T-helper 2 cell treated with Interferon-gamma antibody and Interleukin-4, amounts not matched to agents 5 μg/mL and 100 μg/mL, for 36 hours (primary cell): ENCODE results near the gene CNKSR3.

Experiments used
- DNase-seq: peaks from one replicate; pipeline ENCODE4 v3.0.0; 2021; ENCODE audit warnings: low spot score
- H3K27ac Mint-ChIP-seq: one replicate; pipeline ENCODE4 v1.8.0; 2021; ENCODE audit warnings: mild to moderate bottlenecking, mixed read lengths
- H3K27me3 Mint-ChIP-seq: one replicate; pipeline ENCODE4 v1.8.0; 2021; ENCODE audit warnings: low read depth, mixed read lengths
- H3K36me3 Mint-ChIP-seq: one replicate; pipeline ENCODE4 v1.8.0; 2021; ENCODE audit warnings: low read depth, mixed read lengths
- H3K4me1 Mint-ChIP-seq: one replicate; pipeline ENCODE4 v1.8.0; 2021; ENCODE audit warnings: low read depth, mixed read lengths
- H3K4me3 Mint-ChIP-seq: one replicate; pipeline ENCODE4 v1.8.0; 2022; ENCODE audit warnings: mild to moderate bottlenecking, moderate library complexity, mixed read lengths
- H3K9me3 Mint-ChIP-seq: one replicate; pipeline ENCODE4 v1.8.0; 2021; ENCODE audit warnings: mixed read lengths

CNKSR3 gene

DNA sequence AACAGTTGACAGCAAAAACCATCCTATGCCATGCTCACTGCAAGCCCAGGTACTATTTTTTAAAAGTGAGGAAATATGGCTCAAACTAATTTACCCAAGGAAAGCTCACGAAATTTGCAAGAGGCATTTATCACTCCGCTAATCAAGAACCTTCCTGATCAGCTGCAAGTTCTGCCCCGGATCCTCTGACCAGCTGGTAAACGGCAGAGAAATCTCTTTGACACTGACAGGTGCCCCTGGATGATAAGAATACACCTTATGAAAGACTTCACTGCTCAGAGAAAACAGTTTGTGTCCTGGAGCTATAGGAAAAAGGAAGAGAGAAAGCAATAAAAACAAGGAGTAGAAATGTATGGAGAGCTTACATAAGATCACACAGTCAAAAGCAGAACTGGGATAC, 6.4 kb downstream of the CNKSR3 start:
- peaks cover 32% of the 10 kb centered on the region for H3K27me3 Mint-ChIP-seq
- H3K9me3 Mint-ChIP-seq, result no peaks in the 10 kb centered on the region
- H3K4me3 Mint-ChIP-seq, result no peak overlapping the region
- no peak for DNase-seq
- no peak overlapping the region for H3K27ac Mint-ChIP-seq
- H3K4me1 Mint-ChIP-seq, result no peaks in the 10 kb centered on the region
- no peaks in the 10 kb centered on the region for H3K36me3 Mint-ChIP-seq

DNA sequence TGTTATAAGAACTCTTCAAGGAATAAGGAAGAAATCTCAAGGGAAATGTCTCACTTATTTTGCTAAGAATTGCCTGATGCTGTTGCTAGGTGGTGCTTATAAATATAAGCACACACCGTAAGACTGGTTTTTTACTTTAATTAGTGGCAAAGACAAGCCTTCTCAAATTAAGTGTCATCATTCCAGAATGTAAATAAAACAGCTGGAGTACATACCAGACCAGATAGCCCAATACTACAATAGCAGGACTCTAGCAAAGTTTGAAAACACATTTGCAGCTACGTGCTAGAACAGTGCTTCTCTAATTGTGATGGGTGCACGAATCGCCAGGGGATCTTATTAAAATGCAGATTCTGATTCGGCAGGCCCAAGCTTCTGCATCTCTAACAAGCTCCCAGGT, 6.8 kb downstream of the CNKSR3 start:
- H3K36me3 Mint-ChIP-seq, result no peaks in the 10 kb centered on the region
- H3K27me3 Mint-ChIP-seq, result peaks cover 27% of the 10 kb centered on the region
- H3K4me3 Mint-ChIP-seq, result no peak overlapping the region
- H3K27ac Mint-ChIP-seq, result no peak overlapping the region
- H3K4me1 Mint-ChIP-seq, result no peaks in the 10 kb centered on the region
- H3K9me3 Mint-ChIP-seq, result no peaks in the 10 kb centered on the region
- DNase-seq, result no peak

- no peak overlapping the region for H3K4me3 Mint-ChIP-seq
- H3K27ac Mint-ChIP-seq, result no peak overlapping the region
- no peaks in the 10 kb centered on the region for H3K9me3 Mint-ChIP-seq
- H3K4me1 Mint-ChIP-seq, result no peaks in the 10 kb centered on the region
- no peak for DNase-seq
- no peaks in the 10 kb centered on the region for H3K36me3 Mint-ChIP-seq
- peaks cover 18% of the 10 kb centered on the region for H3K27me3 Mint-ChIP-seq
These were observed 7.9 kb downstream of the CNKSR3 start for GRCh38 chr6:154502553-154502952.

GRCh38 chr6:154501578-154501868, 9.0 kb downstream of the CNKSR3 start:
- DNase-seq, result no peak
- Mint-ChIP-seq H3K27me3 (peaks cover 9% of the 10 kb centered on the region), H3K36me3 (no peaks in the 10 kb centered on the region), H3K9me3 (no peaks in the 10 kb centered on the region), H3K4me3 (no peak overlapping the region), H3K4me1 (no peaks in the 10 kb centered on the region), H3K27ac (no peak overlapping the region)

- no peak for DNase-seq
- peaks cover 7% of the 10 kb centered on the region for H3K27me3 Mint-ChIP-seq
- no peaks in the 10 kb centered on the region for H3K4me1 Mint-ChIP-seq
- H3K27ac Mint-ChIP-seq, result no peak overlapping the region
- no peak overlapping the region for H3K4me3 Mint-ChIP-seq
- H3K9me3 Mint-ChIP-seq, result no peaks in the 10 kb centered on the region
- H3K36me3 Mint-ChIP-seq, result no peaks in the 10 kb centered on the region
These were observed 9.5 kb downstream of the CNKSR3 start for GRCh38 chr6:154500769-154501577.

DNA sequence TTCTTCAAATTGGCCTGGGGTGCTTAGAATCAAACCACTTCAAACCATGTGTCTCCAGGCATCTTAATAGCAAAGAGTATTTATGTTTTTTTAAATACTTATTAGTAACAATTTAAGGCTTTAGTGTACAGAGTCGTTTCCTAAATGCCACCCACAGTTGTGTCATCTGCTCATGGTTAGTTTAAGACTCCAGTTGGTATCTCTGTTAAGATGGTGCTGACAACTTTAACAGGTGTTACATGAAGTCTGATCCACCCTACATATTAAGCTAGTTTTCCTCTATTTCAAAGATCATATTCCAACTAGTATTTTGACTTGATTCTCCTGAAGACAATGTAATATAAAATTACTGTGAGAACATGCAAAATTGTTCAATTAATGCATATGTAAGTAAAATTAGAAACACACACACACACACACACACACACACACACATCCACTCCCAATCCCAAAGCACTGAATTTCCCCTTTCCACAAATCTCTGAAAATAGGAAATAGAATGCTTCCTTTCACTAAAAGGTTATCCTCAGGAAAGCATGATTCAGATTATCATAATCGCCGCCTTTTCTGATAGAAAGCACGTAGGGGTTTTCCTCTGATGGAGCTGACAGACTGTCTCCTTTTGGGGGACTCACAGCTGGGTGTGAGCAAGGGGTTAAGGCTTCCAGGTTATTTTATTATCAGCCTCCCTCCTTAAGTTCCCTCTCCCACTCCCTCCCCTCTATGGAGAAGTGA, 10.5 kb downstream of the CNKSR3 start:
- H3K36me3 Mint-ChIP-seq, result no peaks in the 10 kb centered on the region
- H3K4me1 Mint-ChIP-seq, result no peaks in the 10 kb centered on the region
- DNase-seq, result no peak
- no peak overlapping the region for H3K4me3 Mint-ChIP-seq
- H3K9me3 Mint-ChIP-seq, result no peaks in the 10 kb centered on the region
- H3K27me3 Mint-ChIP-seq, result peaks cover 7% of the 10 kb centered on the region
- H3K27ac Mint-ChIP-seq, result no peak overlapping the region

GRCh38 chr6:154498340-154498934, 12.0 kb downstream of the CNKSR3 start:
- DNase-seq, result no peak
- Mint-ChIP-seq H3K4me3 (no peak overlapping the region), H3K4me1 (no peaks in the 10 kb centered on the region), H3K27me3 (peaks cover 3% of the 10 kb centered on the region), H3K9me3 (no peaks in the 10 kb centered on the region), H3K36me3 (no peaks in the 10 kb centered on the region), H3K27ac (no peak overlapping the region)

DNA sequence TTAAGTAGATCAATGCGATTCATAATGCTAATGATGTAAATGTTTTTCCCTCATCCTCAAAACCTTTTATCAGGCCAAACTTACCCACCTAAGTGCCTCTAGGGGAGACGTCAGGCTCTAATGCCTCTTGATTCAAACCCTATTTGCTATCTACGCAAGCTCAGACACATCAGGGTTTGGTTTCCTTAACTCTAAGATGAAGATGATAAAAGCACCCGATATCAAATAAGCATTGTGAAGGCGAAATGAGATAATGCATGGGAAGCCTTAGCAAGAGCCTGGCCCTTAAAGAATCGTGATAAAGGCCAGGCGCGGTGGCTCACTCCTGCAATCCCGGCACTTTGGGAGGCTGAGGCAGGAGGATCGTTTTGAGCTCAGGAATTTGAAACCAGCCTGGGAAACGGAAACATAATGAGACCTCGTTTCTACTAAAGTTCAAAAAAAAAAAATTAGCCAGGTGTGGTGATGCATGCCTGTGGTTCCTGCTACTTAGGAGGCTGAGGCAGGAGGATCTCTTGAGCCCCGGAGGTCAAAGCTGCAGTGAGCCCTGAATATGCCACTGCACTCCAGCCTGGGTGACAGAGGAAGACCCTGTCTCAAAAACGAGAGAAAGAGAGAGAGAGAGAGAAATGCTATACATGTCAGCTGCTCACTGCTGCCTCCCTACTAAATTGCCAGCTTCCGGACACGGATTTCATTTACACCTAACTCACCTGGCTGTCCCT, 13.5 kb downstream of the CNKSR3 start:
- Mint-ChIP-seq H3K27me3 (peaks cover 3% of the 10 kb centered on the region), H3K4me3 (no peak overlapping the region), H3K9me3 (no peaks in the 10 kb centered on the region), H3K36me3 (no peaks in the 10 kb centered on the region), H3K27ac (no peak overlapping the region), H3K4me1 (no peaks in the 10 kb centered on the region)
- no peak for DNase-seq

DNA sequence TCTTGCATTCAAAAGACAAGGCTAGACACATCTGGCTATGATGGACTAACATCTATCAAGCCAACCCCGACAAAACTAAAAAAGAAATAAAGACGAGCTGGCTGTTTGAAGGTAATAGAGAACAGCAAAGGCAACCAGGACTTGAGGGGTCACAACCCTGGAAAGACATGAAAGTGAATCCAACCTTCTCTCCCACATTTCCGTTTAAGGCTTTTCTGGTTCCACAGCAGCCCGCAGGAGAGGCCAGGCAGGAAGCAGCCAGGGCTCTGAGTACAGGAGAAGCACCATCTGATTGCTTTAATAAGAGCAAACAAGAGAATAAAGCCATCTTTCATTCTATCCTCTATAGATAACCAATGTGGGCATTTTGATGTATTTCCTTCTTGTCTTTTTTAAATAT, 14.3 kb downstream of the CNKSR3 start:
- H3K36me3 Mint-ChIP-seq, result no peaks in the 10 kb centered on the region
- H3K4me3 Mint-ChIP-seq, result no peak overlapping the region
- H3K27me3 Mint-ChIP-seq, result no peaks in the 10 kb centered on the region
- no peak for DNase-seq
- no peak overlapping the region for H3K27ac Mint-ChIP-seq
- H3K4me1 Mint-ChIP-seq, result no peaks in the 10 kb centered on the region
- no peaks in the 10 kb centered on the region for H3K9me3 Mint-ChIP-seq

- H3K27me3 Mint-ChIP-seq, result peaks cover 3% of the 10 kb centered on the region
- no peak overlapping the region for H3K4me3 Mint-ChIP-seq
- H3K9me3 Mint-ChIP-seq, result no peaks in the 10 kb centered on the region
- H3K36me3 Mint-ChIP-seq, result no peaks in the 10 kb centered on the region
- H3K27ac Mint-ChIP-seq, result no peak overlapping the region
- no peak for DNase-seq
- no peaks in the 10 kb centered on the region for H3K4me1 Mint-ChIP-seq
These were observed 15.7 kb downstream of the CNKSR3 start for GRCh38 chr6:154494592-154495311.

GRCh38 chr6:154491567-154492470, 18.7 kb downstream of the CNKSR3 start:
- no peak for DNase-seq
- no peaks in the 10 kb centered on the region for H3K9me3 Mint-ChIP-seq
- no peaks in the 10 kb centered on the region for H3K4me1 Mint-ChIP-seq
- H3K27ac Mint-ChIP-seq, result no peak overlapping the region
- no peak overlapping the region for H3K4me3 Mint-ChIP-seq
- no peaks in the 10 kb centered on the region for H3K36me3 Mint-ChIP-seq
- peaks cover 3% of the 10 kb centered on the region for H3K27me3 Mint-ChIP-seq

- no peak overlapping the region for H3K27ac Mint-ChIP-seq
- H3K4me3 Mint-ChIP-seq, result no peak overlapping the region
- no peaks in the 10 kb centered on the region for H3K4me1 Mint-ChIP-seq
- H3K36me3 Mint-ChIP-seq, result no peaks in the 10 kb centered on the region
- peaks cover 3% of the 10 kb centered on the region for H3K27me3 Mint-ChIP-seq
- no peak for DNase-seq
- H3K9me3 Mint-ChIP-seq, result no peaks in the 10 kb centered on the region
These were observed 20.7 kb downstream of the CNKSR3 start for GRCh38 chr6:154489822-154490221.
